Astrocyte of the cerebellum (primary cell): Measurements from ENCODE around the gene ABCB10.

Experiments used
- DNase-seq: peaks from one replicate; pipeline ENCODE4 v3.0.0-alpha.2; 2011; ENCODE audit warnings: low read depth
- H3K4me3 ChIP-seq: 2 replicates; pipeline ENCODE4 v1.5.1; 2011; ENCODE audit warnings: mild to moderate bottlenecking, low read depth, low read length, moderate library complexity
- CTCF ChIP-seq: IDR thresholded peaks from 2 replicates; pipeline ENCODE4 v1.5.1; 2012; ENCODE audit warnings: low read length, low read depth, moderate library complexity, mild to moderate bottlenecking; ENCODE audit errors: missing control alignments
- in situ Hi-C: cut with HindIII; loops from 2 replicates; pipeline ENCODE4 v1.10.0; 2017; ENCODE audit warnings: low sequenced_read_pairs

ABCB10 gene

DNA sequence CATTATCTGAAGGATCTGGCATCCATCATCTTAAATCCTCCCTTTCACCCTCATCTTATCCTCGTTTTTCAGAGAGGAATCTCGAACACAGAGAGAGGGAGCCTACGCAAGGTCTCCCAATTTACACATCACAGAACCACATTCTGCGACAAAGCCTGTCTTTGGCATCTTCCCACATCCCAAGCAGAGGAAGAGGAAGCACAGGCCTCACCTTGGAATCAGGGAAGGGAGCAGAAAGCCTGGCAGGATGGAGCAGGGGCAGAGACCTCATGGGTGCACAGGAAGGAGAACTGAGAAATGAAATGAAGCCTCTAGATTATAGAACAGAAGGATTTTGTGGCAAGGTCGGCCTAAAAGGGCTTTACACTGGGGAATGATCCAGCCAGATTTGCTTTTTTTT lies 5.8 kb downstream of the ABCB10 start:
- H3K4me3 ChIP-seq, result no peak overlapping the region
- no peak for TF ChIP-seq CTCF
- in situ Hi-C loops, result no loop called here
- no peak for DNase-seq

DNA sequence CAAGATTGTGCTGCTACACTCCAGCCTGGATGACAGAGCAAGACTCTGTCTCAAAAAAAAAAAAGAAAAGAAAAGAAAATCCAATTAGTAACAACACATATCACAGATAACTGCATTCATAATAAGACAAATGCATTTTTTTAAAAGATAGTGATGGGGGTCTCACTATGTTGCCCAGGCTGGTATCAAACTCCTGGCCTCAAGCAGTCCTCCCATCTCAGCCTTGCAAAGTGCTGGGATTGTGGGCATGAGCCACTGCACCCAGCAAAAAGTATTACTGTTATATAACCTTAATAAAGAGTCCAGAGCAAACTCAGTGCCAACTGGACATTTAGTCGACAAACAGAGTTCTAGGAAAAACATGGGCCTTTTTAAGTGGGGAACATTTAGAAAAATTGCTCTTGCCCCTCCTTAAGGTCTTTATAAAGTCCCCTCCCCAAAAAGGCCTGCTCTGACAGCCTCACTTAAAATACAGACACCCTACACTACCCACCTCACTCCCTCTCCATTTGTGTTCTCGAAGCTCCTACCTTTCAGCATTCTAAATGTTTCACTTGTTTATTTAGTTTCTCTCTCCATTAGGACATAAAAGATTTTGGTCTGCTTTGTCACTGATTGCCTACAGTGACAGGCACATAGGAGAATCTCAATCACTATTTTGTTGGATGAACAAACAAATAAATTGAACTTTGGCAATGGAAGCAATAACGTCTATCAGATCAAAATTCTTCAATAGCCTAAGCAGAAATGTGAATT lies 7.5 kb downstream of the ABCB10 start:
- in situ Hi-C loops, result no loop called here
- no peak for TF ChIP-seq CTCF
- DNase-seq, result no peak
- H3K4me3 ChIP-seq, result no peak overlapping the region

- no peak overlapping the region for H3K4me3 ChIP-seq
- no peak for DNase-seq
- in situ Hi-C loops, result no loop called here
- TF ChIP-seq CTCF, result no peak
These were observed 11.0 kb downstream of the ABCB10 start for GRCh38 chr1:229547542-229547941.

GRCh38 chr1:229544587-229544986 lies 13.9 kb downstream of the ABCB10 start:
- in situ Hi-C loops, result no loop called here
- no peak overlapping the region for H3K4me3 ChIP-seq
- no peak for TF ChIP-seq CTCF
- DNase-seq, result no peak

GRCh38 chr1:229539863-229540506 lies 18.5 kb downstream of the ABCB10 start:
- in situ Hi-C loops, result no loop called here
- DNase-seq, result no peak
- TF ChIP-seq CTCF, result no peak
- H3K4me3 ChIP-seq, result no peak overlapping the region

DNA sequence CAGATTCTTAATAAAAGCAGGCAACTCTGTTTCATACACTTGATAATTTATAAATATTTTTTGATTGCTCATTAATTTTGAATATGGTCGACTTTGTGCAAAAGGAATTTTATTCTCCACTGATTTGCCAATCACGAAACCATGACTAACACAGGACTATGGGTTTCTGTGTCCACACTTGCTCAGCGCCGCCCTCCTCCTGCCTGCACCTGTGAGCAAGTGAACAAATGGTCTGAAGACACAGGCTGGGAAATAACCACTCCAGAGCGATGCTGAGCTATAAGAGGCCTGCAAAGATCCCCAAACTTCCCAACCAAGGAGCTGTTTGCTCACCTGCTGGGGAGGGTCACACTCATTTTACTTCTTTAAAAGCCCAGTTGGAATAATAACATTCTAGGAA lies 19.6 kb downstream of the ABCB10 start:
- no peak for TF ChIP-seq CTCF
- in situ Hi-C loops, result no loop called here
- no peak for DNase-seq

More for the DNA sequence above, 19.6 kb downstream of the ABCB10 start:
- H3K4me3 ChIP-seq, result no peak overlapping the region
